Lower lobe of right lung (tissue), 2 donors: Measurements from ENCODE around the gene GPX4. TPM values are rescaled to one million over a fixed set of nuclear protein-coding genes. Genes with fewer than 3 reads are reported as not detected.
A peak's percentile ranks its signal among the peaks of the same experiment; 100 is the strongest.

Source experiments
- ATAC-seq, 2 donors: fragments of 200-7000 bp; cut with Tn5 transposase; one replicate each; pipeline ENCODE4 v1.9.1; 2020 to 2022; ENCODE audit warnings: mild to moderate bottlenecking in 2 of 2, moderate library complexity in 2 of 2
- DNase-seq: peaks from one replicate; pipeline ENCODE4 v3.0.0-alpha.2; 2020
- H3K27ac ChIP-seq: fragments of 200-600 bp; one replicate; pipeline ENCODE4 v1.8.0; 2022
- H3K27me3 ChIP-seq: fragments of 200-600 bp; one replicate; pipeline ENCODE4 v1.8.0; 2022; ENCODE audit warnings: low read depth
- H3K36me3 ChIP-seq: fragments of 200-600 bp; one replicate; pipeline ENCODE4 v1.8.0; 2022; ENCODE audit warnings: mild to moderate bottlenecking
- H3K4me1 ChIP-seq: fragments of 200-600 bp; one replicate; pipeline ENCODE4 v1.8.0; 2022
- H3K4me3 ChIP-seq: fragments of 200-600 bp; one replicate; pipeline ENCODE4 v1.8.0; 2022; ENCODE audit warnings: mild to moderate bottlenecking
- H3K9me3 ChIP-seq: fragments of 200-600 bp; one replicate; pipeline ENCODE4 v1.8.0; 2022
- intact Hi-C: fragments of 100-400 bp; cut with DNase I; formaldehyde crosslinking; loops from one replicate; pipeline ENCODE4 v1.11.0; 2022
- total RNA-seq: library from RNA; stranded (reverse); fragmentation: NEBNext Ultra II Directional; extraction: Animal tissue kit (Norgen Biotek cat#: 25700); gene quantifications from one replicate; pipeline ENCODE4 v1.2.1, GENCODE V29; 2021
- TF ChIP-seq, protein P1 (sequence below): fragments of 200-600 bp; IDR thresholded peaks from one replicate; pipeline ENCODE4 v1.8.0; 2022; ENCODE audit warnings: antibody characterized with exemption, mild to moderate bottlenecking
- donor health status: DM: no; HTN: yes; CAD: no; lungs with severe emphysema.

GPX4 gene
- total RNA-seq, 1 donor from 2014 or later, result 378 TPM

DNA sequence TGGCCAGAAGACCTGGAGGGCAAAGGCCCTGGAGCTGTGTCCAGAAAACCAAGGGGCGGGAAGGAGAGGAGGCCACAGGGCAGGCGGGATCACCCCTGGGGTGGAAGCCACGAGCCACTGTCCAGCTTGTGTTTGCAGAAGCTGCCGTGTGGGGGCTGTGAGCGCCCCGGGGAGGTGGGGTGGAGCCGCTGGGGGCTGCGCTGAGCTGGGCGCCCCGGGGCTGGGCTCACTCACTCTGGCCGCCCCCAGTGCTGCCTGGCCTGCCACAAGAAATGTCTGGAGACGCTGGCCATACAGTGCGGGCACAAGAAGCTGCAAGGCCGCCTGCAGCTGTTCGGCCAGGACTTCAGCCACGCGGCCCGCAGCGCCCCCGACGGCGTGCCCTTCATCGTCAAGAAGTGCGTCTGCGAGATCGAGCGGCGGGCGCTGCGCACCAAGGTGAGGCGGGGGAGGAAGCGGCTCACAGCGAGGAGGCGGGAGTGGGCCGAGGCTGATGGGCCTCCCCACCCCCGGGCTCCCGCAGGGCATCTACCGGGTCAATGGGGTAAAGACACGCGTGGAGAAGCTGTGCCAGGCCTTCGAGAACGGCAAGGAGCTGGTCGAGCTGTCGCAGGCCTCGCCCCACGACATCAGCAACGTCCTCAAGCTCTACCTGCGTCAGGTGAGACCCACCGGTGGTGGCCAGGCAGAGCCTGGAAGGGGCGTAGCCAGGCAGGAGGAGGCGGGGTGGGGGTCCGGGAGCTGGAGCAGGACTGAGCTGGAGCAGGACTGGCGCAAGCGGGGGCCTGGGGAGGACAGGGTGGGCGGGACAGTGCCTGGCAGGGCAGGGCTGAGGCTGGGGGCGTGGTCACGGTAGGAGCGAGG, 22.3 kb upstream of the GPX4 start:
- TF ChIP-seq, protein P1, sequence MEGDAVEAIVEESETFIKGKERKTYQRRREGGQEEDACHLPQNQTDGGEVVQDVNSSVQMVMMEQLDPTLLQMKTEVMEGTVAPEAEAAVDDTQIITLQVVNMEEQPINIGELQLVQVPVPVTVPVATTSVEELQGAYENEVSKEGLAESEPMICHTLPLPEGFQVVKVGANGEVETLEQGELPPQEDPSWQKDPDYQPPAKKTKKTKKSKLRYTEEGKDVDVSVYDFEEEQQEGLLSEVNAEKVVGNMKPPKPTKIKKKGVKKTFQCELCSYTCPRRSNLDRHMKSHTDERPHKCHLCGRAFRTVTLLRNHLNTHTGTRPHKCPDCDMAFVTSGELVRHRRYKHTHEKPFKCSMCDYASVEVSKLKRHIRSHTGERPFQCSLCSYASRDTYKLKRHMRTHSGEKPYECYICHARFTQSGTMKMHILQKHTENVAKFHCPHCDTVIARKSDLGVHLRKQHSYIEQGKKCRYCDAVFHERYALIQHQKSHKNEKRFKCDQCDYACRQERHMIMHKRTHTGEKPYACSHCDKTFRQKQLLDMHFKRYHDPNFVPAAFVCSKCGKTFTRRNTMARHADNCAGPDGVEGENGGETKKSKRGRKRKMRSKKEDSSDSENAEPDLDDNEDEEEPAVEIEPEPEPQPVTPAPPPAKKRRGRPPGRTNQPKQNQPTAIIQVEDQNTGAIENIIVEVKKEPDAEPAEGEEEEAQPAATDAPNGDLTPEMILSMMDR, result no peak
- peaks cover 26% of the 10 kb centered on the region for H3K4me1 ChIP-seq
- H3K9me3 ChIP-seq, result no peaks in the 10 kb centered on the region
- ATAC-seq, result no peak
- no peak overlapping the region for H3K27ac ChIP-seq
- peak overlapping the region; percentile 25 for H3K4me3 ChIP-seq
- peaks cover 74% of the 10 kb centered on the region for H3K36me3 ChIP-seq
- H3K27me3 ChIP-seq, result no peaks in the 10 kb centered on the region
- DNase-seq, result no peak
- intact Hi-C loops, result no loop called here

DNA sequence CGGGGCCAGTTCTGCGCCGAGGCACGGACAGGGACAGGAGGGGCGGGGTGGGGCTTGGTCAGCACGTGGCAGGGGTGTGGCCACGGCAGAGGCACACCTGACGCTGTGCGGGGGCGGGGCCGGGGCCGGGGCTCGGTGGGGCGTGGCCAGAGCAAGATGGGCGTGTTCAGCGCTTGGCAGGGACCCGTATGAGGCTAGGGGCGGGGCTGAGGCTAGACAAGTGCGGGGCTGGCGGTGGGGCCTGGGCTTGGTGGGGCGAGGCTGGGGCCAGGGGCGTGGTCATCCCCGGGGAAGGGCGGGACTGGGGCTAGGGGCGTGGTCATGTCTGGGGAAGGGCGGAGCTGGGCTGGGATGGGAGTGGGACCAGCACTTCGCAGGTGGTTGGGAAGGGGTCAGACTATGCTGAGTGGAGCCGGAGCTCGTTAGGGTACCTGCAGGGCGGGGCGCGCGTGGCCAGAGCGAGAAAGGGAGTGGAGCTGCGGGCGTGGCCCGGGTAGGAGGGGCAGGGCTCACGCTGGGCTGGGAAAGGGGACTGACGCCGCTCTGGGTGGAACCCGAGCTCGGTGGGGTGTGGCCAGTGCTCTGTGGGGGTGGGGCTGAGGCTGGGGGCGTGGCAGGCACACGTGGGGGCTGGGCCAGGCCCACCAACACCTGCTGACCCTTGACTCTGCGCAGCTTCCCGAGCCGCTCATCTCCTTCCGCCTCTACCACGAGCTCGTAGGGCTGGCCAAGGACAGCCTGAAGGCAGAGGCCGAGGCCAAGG, 21.4 kb upstream of the GPX4 start:
- TF ChIP-seq, protein P1, result no peak
- peaks cover 18% of the 10 kb centered on the region for H3K4me1 ChIP-seq
- H3K27ac ChIP-seq, result no peak overlapping the region
- intact Hi-C loops, result no loop called here
- DNase-seq (peak; percentile 93), ATAC-seq (peak; percentile 91 to 92)
- H3K4me3 ChIP-seq, result peak overlapping the region; percentile 29
- H3K9me3 ChIP-seq, result no peaks in the 10 kb centered on the region
- H3K36me3 ChIP-seq, result peaks cover 79% of the 10 kb centered on the region
- H3K27me3 ChIP-seq, result no peaks in the 10 kb centered on the region

DNA sequence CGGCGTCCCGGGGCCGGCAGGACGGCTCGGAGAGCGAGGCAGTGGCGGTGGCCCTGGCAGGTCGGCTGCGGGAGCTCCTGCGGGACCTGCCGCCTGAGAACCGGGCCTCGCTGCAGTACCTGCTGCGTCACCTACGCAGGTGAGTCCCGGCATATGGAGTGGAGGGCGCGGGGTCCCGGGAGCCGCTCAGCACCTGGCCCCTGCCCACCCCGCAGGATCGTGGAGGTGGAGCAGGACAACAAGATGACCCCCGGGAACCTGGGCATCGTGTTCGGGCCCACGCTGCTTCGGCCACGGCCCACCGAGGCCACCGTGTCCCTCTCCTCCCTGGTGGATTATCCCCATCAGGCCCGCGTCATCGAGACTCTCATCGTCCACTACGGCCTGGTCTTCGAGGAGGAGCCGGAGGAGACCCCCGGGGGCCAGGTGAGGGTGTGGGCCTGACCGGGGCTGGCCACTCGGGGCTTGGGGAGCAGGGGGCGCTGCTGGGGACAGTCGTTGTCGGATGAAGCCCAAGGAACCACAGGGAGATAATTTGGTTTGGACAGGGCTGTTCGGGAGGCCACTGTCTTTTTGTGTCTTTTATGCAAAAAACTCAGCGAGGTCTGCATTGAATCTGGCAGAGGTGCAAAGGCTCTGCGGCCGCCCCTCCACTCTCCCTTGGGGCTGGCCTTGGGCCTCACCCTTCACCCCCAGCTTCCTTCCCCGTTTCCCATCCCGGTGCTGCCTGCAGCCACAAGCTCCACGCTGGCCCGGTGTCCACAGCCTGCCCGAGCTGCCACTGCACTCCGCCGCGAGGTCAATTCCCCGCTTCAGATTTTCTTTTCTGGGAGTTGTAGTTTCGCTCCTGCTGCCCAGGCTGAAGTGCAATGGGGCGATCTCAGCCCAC, 20.6 kb upstream of the GPX4 start:
- peaks cover 86% of the 10 kb centered on the region for H3K36me3 ChIP-seq
- DNase-seq (no peak), ATAC-seq (no peak)
- peaks cover 20% of the 10 kb centered on the region for H3K4me1 ChIP-seq
- TF ChIP-seq, protein P1, result no peak
- peak overlapping the region; percentile 29 for H3K4me3 ChIP-seq
- H3K27ac ChIP-seq, result no peak overlapping the region
- H3K27me3 ChIP-seq, result no peaks in the 10 kb centered on the region
- intact Hi-C loops, result no loop called here
- no peaks in the 10 kb centered on the region for H3K9me3 ChIP-seq

DNA sequence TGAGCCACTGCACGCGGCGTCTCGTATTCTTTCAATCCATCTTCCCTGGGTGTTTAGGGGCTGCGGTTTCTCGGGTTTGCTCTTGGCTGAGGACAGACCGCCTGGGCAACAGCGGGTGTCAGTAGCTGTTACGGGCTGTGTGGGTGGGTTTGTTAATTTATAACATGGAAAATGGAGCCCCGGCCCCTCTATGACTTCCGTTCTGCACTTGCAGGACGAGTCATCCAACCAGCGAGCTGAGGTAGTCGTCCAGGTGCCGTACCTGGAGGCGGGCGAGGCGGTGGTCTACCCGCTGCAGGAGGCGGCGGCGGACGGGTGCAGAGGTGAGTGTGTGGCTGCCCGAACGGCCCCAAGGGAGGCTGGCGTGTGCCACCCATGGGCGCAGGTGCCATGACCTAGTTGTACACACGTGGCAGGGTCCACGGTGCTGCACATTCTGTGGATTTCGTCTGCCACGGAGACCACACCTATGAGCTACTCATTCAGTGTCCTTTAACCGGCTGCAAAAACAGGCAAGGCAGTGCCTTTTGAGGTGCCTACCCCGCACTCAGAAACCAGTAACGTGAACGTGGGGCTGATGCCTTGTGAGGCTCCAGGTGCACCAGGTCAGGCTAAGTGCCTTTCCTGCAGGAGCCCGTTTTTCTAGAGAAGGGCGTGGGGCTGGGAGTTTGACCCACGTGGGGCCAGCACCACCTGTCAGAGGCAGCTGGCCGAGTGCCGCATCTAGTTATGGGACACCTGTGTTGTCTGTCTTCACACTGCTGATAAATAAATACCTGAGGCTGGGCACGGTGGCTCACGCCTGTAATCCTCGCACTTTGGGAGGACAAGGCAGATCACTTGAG, 19.5 kb upstream of the GPX4 start:
- Histone ChIP-seq H3K27me3 (no peaks in the 10 kb centered on the region), H3K4me1 (peaks cover 31% of the 10 kb centered on the region), H3K9me3 (no peaks in the 10 kb centered on the region), H3K36me3 (peaks cover 89% of the 10 kb centered on the region), H3K27ac (no peak overlapping the region), H3K4me3 (no peak overlapping the region)
- intact Hi-C loops, result no loop called here
- no peak for ATAC-seq
- TF ChIP-seq, protein P1, result no peak
- DNase-seq, result no peak
